Adipose tissue (tissue), 3 donors: ENCODE results near the gene NT5DC3. TPM values are rescaled to one million over a fixed set of nuclear protein-coding genes. Genes with fewer than 3 reads are reported as not detected.

Experiments used
- H3K27ac ChIP-seq: one replicate; pipeline ENCODE4 v1.5.1; 2013; ENCODE audit warnings: low read depth, low read length
- WGBS, 3 donors: extraction: QIAGEN DNeasy Blood & Tissue Kit; methylation state at CpG; one replicate each; pipeline ENCODE4 v1.1.7; 2013; 5-methylcytosine and 5-hydroxymethylcytosine counted together
- polyA plus RNA-seq, 3 donors: library from polyadenylated mRNA; stranded (reverse); fragments of 200-250 nt; gene quantifications; one replicate each; pipeline ENCODE4 v1.2.3, GENCODE V29; 2013
- donor health status: healthy with polysubstance abuse.
- donor health status: Bipolar disorder and iron deficiency.
- donor health status: healthy.

Gene NT5DC3
- 1 to 10 TPM; 1.1 to 1.3 (median 1.1) TPM for polyA plus RNA-seq

DNA sequence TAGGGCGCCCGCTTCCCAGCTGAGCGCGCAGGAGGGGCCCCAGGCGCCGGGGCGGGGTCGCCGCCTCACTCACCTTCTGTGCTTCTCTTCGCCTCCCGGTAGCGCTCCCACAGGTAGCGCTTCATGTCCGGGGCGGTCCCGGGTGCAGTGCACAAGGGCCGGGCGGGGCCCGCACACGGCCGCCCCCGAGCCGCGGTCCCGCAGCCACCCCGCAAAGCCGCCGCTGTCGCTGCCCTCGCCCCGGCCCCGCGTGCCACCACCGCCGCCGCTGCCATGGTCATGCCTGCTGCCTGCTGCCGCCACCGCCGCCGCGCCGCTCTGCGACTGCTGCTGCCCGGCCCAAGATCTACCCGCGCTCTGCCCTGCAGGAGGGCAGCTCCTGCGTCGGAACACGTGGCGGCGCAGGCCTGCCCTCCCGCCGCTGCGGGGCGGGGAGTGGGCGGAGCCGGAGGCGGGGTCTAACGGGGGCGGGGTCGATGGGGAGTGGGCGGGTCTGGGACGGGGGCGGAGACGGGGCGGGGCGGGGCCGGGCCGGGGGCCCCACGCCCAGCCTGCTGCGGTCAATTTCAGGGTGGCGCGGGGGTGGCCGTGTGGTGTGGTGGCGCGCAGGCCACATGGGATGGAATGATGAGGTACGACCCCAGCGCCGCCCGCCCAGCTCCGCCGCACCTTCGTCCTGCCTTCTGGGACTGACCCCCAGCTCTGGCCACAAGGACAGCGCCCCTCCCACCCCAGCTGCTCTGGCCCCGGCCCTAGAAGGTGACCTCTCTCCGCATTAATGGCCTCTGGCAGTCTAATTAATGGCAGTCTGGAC is at the start of gene NT5DC3:
TSS of gene NT5DC3 (minus strand) at position 359 of the 814 bp plus-strand sequence. CDS start at position 281, 78 bp downstream.
- no peak within 1 kb of the TSS for H3K27ac ChIP-seq
- 1% methylated on average over 50 to 85 of the region's 86 CpGs for WGBS, 3 donors

DNA sequence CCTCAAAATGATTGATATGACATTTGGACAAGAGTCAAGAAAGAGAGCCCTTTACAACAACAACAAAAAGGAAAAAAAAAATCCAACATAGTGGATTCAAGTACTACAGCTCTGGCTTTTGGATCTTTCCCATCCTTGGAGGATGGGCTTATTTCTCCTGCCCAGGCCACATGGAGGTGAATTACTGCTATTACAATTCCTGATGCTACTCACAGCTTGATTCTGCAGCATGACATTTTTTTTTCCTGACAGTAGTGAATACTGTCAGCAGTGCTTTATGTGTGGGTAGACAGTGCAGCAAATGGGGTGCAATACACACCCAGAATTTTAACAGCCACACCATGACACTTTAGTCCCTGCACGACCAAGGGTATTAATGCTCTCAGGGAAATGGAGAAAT is 46.7 kb upstream of the NT5DC3 start:
- H3K27ac ChIP-seq, result no peak overlapping the region
- WGBS, 3 donors, result 69 to 76% (median 75%) methylated on average over 1 of the region's 1 CpG

DNA sequence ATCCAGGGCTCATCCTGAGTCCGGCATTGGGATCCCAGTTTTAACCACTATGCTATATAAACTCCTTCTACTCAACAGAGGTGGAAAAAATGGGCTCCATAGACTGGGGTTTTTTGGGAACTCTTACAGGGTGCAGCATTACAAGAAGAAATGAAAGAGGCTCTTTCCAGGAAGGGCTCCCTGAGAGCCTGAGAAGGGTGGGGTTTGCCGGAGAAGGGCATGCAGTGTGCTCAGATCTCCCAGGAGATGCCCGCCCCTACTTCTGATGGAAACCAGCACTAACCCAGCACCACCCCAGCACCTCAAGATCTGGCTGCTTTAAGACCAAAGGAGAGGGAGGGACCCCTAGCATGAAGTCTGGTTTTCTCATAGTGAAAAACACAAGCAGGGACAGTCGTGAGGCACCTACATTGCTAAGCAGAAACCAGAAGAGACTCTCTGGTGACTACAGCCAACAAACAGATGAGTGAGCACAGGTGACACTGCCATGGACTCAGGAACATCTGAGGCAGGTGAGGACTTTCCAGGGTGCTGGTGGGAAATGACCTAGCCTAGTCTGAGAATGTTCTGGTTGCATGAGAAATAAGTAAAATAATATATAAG is 45.3 kb upstream of the NT5DC3 start:
- 59 to 81% (median 65%) methylated on average over 4 of the region's 4 CpGs for WGBS, 3 donors
- H3K27ac ChIP-seq, result no peak overlapping the region

DNA sequence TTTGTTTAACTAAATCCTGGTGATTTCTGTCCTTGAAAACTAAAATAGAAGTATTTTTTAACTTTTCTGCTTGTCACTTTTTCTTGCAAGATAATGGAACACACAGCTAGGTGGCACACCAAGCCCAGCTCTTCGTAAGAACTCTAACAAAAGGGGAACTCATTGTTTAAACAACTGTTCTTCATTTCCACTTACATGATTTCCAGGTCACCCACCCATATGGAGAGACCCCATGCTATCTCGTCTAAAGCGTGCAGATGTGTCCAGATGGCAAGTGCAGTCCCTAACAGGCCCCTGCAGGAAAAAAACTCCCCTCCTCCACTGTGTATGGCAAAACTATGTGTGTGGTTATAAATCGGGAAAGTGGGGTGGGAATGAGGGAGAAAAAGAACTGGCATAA is 43.3 kb upstream of the NT5DC3 start:
- WGBS, 3 donors, result 20 to 32% (median 24%) methylated on average over 4 of the region's 4 CpGs
- H3K27ac ChIP-seq, result no peak overlapping the region

DNA sequence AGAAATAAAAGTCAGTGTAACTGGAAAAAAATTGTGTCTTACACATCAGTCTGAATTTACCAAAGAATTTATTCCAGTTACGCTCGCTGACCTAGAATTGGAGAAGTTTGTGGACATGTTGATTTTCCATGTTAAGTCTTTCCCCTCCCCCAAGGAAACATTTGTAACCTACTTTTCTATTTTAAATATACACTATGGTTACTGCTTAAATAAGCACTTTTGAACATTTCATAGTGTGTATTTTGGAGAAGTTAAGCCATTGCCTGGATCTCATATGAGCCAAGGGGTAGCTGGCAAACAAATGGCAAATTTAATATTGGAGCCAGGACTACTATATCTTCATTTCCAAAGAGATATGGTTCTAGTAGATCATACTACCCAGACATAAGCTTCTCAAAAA is 42.9 kb upstream of the NT5DC3 start:
- WGBS, 3 donors, result 83 to 89% (median 83%) methylated on average over 2 of the region's 2 CpGs
- H3K27ac ChIP-seq, result no peak overlapping the region

DNA sequence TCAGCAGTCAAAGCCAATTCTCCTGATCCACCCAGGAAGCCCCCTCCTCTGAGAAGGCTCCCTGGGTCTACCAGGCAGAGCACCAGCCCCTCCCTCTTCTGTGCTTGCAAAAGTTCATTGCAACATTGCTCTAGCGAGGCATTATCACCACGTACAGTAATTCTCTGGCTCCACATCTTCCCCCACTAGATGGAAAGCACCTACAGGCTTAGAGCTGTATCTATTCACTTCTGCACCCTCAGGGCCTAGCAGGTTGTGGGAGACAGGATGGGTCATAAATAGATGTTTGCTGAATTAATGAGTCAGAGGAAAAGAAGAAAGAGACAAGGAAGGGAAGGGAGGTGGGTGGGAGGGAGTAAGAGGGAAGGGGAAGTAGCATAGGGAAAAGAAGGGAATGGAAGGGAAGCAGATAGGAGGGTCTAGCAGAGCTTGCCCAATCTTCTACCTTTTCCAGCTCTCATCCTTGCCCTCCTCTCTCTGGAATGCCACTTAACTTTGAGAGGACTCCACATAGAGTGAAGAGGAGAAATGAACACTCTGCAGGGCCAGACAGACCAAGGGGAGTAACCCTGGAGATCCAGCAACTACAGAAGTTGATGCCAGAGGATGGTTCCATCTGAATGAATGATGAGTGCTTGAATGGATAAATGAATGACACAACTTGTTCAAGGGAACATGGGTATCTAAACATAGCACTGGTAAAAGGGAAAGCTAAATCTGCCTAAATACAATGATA is 42.0 kb upstream of the NT5DC3 start:
- no peak overlapping the region for H3K27ac ChIP-seq
- 30 to 78% (median 36%) methylated on average over 2 of the region's 2 CpGs for WGBS, 3 donors

DNA sequence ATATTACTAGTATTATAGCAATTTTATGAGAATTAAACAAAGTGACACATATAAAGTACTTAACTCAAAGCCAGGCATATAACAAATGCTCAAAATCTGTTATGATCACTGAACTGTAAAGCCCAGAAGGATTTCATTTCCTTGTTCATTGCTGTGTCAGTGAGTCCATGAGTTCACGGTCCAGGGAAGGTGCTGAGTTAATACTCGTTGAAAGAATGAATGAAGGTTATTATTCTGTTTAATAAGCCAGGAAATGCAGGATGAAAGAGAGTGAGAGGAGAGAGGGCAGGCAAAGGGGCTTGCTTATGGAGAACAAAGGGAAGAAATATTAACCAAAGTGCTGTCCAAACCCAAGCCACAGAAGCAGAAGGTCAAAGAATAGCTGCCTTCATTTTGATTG is 40.2 kb upstream of the NT5DC3 start:
- WGBS, 3 donors, result 42 to 56% (median 56%) methylated on average over 2 of the region's 2 CpGs
- H3K27ac ChIP-seq, result no peak overlapping the region

DNA sequence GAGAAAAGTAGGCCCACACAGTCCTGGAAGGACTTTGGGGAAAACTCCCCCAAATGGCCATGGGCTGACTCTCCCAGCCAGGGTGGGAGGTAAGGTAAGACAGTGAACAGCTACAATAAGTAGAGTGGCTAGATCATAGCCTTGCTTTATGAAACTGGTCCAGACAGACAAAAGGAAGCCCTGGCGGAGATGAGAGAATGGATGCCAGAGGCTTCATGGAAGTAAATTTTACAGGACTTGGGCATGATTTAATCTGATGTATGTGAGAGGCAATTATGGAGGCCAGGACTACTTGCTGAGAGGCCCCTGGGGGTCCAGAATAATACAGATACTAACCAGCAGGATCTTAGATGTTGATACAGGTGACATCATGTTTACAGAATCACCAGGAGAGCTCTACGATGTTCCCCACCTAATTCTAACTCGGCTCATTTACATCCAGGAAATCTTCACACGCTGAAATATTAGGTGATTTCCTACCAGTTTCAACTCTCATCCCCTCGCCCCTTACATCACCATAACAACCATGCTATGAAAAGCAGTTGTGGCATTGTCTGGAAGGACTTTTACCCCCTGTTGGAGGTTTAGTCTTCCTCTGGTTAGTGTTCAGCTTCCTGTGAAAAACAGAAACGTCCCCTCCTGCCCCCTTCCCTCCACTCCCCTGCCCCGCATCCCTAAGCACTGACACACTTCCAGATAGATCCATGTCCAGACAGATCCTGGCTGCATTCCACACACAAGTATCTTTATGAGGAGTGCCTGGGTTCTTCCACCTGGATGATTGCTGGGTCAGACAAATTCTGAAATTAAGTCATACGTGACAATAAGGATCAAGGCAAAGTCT is 39.5 kb upstream of the NT5DC3 start:
- H3K27ac ChIP-seq, result no peak overlapping the region
- 41 to 45% (median 43%) methylated on average over 8 of the region's 8 CpGs for WGBS, 3 donors

DNA sequence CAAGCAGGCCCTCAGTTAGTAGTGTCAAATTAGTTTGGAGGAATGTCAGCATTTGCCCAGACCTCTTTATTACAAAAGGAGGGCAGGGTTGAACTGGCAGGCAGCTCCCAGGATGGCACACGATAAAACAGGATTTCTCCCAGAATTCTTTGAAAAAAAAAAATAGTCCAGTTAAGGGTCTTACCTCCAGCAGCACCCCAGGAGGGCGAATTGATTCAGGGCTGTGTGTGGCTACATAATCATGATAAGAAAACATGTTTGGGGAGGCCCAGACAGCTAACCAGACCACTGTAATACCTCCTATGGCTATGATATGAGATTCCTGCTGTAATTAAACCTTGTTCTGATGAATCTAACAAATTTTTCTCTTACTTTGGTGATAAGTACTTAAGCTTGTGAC is 38.8 kb upstream of the NT5DC3 start:
- no peak overlapping the region for H3K27ac ChIP-seq
- 38 to 83% (median 67%) methylated on average over 2 of the region's 2 CpGs for WGBS, 3 donors

DNA sequence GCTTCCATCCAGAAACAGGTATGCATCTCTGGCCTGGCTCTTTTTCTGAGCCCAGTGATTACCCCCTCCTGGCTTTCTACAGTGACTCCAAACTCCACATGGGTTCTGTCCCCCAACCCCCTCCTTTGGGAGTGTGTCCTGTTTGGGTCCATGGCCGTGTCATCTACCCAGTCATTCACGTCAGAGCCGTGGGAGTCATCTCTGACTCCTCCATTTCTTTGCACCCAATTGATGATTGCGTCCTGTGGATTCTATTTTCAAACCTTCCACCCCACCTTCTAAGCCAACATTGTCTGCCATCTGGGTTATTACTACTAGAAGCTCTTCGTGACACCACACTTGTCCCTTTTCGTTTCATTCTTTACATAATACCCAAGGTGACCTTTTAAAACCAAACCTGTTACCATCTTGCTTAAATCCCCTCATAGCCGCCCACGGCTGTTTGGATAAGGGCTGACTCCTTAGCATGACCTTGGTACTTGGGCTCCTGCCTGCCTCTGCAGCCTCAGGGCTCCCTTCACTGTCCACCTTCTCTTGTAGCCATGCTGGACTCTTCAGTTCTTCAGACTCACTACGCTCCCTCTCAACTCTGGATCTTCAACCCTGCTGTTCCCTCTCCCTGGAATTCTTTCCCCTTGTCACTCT is 38.1 kb upstream of the NT5DC3 start:
- WGBS, 3 donors, result 78 to 94% (median 88%) methylated on average over 9 of the region's 9 CpGs
- no peak overlapping the region for H3K27ac ChIP-seq

DNA sequence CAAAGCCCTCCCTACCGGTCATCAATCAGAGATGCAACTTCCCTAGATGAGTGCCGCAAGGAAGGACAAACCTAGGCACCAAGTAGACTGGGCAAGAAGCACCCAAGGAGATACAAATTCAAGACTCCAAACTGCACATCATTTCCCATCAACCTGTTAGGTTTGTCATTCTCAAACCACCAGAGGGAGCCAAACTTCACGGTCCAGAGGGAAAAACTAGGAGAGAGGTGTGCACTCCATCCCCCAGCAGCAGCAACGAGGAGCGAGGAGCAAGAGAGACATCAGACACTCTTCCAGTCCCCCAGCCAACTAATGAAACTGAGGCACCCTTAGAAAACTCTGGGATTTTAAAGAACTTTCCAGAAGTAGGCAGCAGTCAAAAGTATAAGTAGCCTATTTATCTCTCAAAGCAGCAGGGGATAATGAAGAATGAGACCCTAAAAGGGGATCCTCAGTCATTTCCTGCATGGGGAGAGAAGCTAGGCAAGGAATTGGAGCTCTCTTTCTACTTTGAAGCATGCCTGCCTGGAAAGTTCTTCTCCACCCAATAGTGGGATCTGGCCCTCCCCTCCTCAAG is 37.0 kb upstream of the NT5DC3 start:
- no peak overlapping the region for H3K27ac ChIP-seq
- WGBS, 3 donors, result 6 to 17% (median 16%) methylated on average over 5 of the region's 5 CpGs

DNA sequence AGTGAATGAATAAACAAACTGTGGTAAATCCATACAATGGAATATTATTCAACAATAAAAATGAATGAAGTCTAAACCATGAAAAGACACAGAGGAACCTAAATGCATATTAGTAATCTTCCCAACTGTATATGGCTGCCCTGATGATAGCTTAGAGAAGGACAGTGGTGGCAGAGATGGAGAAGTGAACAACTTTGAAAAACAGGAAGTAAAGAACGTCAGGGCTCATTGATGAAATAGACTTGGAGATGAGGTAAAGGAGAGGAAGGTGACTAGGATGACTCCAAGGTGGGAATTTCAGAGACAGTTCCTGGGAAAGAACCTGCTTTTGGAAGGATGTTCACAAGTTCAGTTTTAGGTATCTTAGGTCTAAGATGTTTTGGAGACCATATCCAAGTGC is 36.3 kb upstream of the NT5DC3 start:
- WGBS, 3 donors, result 45 to 68% (median 50%) methylated on average over 1 of the region's 1 CpG
- no peak overlapping the region for H3K27ac ChIP-seq

DNA sequence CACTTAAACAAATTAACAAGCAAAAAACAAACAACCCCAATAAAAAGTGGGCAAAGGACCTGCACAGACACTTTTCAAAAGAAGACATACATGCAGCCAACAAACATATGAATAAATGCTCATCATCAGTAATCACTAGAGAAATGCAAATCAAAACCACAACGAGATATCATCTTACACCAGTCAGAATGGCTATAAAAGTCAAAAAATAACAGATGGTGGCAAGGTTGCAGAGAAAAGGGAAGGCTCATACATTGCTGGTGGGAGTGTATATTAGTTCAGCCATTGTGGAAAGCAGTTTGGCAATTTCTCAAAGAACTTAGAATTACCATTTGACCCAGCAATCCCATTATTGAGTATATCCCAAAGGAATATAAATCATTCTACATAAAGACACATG is 34.6 kb upstream of the NT5DC3 start:
- no peak overlapping the region for H3K27ac ChIP-seq
- 0 to 29% (median 27%) methylated on average over 1 of the region's 1 CpG for WGBS, 3 donors

DNA sequence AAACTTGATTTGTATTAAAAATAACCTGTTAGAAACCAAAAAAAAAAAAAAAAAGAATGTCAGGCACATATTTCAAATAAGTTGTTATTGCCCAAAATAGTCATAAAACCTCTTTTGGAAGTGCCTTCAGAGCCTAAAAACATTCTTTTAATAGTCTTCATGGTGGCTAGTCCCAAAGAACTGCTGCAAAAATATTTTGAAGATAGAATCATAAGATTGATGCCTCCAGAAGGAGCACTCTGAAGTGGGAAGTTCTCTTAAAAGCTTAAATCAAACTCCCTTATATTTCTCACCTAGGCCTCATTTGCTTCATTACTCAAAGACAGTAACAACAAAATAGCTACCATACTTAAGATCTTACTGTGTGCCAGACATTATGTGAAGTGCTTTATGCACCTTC is 27.2 kb upstream of the NT5DC3 start:
- H3K27ac ChIP-seq, result no peak overlapping the region

DNA sequence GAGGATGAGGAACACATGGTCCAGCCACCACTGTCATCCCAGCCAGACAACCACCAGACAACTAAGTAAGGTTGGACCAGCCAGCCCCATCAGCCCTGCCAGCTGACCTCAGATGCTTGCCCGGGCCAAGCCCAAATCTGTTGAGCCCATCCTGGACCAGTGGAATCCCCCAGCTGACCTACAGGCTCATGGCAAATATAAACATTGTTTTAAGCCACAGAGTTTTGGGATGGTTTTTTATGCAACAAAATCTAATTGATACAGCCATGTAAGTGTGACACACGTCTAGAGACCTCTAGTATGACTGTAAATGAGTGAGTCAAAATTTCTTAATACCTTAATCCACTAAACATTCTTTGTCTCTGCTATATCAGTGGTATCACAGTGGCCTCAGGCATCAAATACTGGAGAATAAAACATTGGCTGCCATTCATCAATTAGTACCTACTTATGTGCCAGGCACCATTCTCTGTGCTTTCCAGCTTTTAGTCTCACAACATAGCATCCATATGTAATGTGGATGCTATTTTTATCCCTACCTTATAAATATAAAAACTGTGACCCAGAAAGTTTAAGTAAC is 24.2 kb upstream of the NT5DC3 start:
- no peak overlapping the region for H3K27ac ChIP-seq
- 93 to 94% (median 94%) methylated on average over 2 of the region's 2 CpGs for WGBS, 3 donors

DNA sequence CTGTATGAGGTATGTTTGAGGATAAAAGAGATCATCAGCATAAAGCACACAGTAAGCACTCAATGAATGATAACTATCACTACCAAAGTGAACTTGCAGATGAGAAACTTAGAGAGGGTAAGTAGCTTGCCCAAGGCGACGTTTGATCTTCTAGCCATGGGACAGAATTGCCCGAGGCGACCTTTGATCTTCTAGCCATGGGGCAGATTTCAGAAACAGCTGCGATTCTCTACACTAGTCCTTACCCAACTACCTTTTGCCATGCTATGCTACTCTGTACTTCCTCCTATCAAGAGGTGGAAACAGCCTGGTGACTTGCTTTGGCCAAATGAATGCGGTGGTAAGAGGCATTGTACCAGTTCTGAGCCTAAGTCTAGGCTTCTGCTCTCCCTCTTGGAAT is 23.7 kb upstream of the NT5DC3 start:
- H3K27ac ChIP-seq, result no peak overlapping the region
- WGBS, 3 donors, result 80 to 99% (median 93%) methylated on average over 6 of the region's 6 CpGs

DNA sequence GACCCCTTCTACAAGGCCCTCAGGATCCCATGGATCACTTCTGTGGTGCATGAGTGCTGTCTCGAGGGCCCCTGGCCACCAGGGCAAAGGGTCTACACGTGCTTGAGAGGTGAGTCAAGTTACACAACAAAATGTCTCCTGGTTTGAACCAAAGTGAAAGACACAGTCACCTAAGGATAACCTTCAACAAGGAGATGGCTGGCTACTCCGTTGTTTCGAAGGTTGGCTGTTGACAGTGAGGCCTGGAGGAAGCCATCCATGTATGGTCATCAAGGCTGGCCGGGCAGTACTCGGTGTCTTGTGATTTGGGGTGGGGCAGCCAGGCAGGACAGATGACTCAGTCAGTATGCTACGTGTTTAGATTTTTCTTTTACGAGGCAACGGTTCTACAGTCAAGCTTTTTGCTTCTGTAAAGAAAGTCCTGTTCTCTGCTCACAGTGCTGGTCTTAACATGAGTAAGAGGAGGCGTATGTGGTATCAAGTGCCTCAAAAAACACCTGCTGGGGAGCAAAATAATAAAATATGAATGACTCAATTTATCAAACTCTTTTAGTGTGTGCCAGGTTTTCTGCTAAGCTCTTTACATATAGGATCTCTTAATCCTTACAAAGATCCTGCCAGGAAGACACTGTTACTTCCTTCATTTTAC is 18.0 kb upstream of the NT5DC3 start:
- 57 to 85% (median 67%) methylated on average over 10 of the region's 10 CpGs for WGBS, 3 donors
- no peak overlapping the region for H3K27ac ChIP-seq
